ENCODE results near the gene LMNTD2.

The LMNTD2 gene

GRCh38 chr11:595400-595799 lies 34.9 kb upstream of the LMNTD2 start:
- Mint-ChIP-seq H3K9me3 (no peaks in the 10 kb centered on the region), H3K27ac (no peak overlapping the region), H3K36me3 (peaks cover 39% of the 10 kb centered on the region), H3K4me1 (no peaks in the 10 kb centered on the region), H3K4me3 (no peak overlapping the region), H3K27me3 (no peaks in the 10 kb centered on the region)
- no peak for ATAC-seq

GRCh38 chr11:593347-593746 lies 32.8 kb upstream of the LMNTD2 start:
- no peaks in the 10 kb centered on the region for H3K27me3 Mint-ChIP-seq
- peaks cover 7% of the 10 kb centered on the region for H3K4me1 Mint-ChIP-seq
- no peak overlapping the region for H3K27ac Mint-ChIP-seq
- ATAC-seq, result no peak
- no peaks in the 10 kb centered on the region for H3K9me3 Mint-ChIP-seq
- H3K36me3 Mint-ChIP-seq, result peaks cover 57% of the 10 kb centered on the region
- no peak overlapping the region for H3K4me3 Mint-ChIP-seq

GRCh38 chr11:592918-593317 lies 32.4 kb upstream of the LMNTD2 start:
- Mint-ChIP-seq H3K27ac (no peak overlapping the region), H3K9me3 (no peaks in the 10 kb centered on the region), H3K4me1 (peaks cover 7% of the 10 kb centered on the region), H3K36me3 (peaks cover 60% of the 10 kb centered on the region), H3K27me3 (no peaks in the 10 kb centered on the region), H3K4me3 (no peak overlapping the region)
- ATAC-seq, result no peak

DNA sequence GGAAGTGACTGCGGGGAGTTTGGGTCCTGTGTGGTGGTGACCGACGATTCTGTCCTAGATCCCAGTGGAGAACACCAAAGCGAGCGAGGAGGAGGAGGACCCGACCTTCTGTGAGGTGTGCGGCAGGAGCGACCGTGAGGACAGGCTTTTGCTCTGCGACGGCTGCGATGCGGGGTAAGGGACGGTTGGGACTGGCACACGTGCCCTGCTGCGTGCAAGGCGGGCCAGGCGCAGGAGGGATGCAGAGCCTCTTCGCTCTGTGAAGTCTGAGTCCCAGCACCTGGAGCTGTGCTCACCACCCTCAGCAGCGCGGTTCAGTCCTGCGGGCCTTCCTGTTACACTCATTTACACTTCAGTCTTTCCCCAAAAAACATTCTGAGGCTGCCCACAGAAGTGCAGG lies 32.0 kb upstream of the LMNTD2 start:
- Mint-ChIP-seq H3K36me3 (peaks cover 64% of the 10 kb centered on the region), H3K4me3 (no peak overlapping the region), H3K4me1 (peaks cover 7% of the 10 kb centered on the region), H3K27ac (no peak overlapping the region), H3K9me3 (no peaks in the 10 kb centered on the region), H3K27me3 (no peaks in the 10 kb centered on the region)
- ATAC-seq, result no peak

DNA sequence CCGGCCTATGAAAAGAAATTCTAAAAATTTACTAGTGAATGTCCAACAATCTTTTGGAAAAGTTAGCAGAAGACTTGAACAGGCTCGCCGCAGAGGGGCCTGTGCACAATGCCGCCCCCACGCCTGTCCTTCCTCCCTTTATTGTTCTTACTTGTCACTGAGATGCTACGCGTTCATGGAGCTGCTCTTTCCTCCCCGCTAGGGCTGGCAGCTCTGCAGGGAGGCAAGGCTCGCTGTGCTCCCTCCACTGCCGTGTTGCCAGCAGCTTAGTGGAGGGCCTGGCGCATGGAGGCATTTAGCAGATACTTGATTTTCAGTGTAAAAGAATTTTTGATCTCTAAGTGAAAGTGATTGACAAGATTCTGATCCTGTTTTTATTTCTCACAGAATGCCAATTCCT lies 30.5 kb upstream of the LMNTD2 start:
- Mint-ChIP-seq H3K9me3 (no peaks in the 10 kb centered on the region), H3K4me1 (peaks cover 7% of the 10 kb centered on the region), H3K27me3 (no peaks in the 10 kb centered on the region), H3K36me3 (peaks cover 69% of the 10 kb centered on the region), H3K27ac (no peak overlapping the region), H3K4me3 (no peak overlapping the region)
- ATAC-seq, result no peak

DNA sequence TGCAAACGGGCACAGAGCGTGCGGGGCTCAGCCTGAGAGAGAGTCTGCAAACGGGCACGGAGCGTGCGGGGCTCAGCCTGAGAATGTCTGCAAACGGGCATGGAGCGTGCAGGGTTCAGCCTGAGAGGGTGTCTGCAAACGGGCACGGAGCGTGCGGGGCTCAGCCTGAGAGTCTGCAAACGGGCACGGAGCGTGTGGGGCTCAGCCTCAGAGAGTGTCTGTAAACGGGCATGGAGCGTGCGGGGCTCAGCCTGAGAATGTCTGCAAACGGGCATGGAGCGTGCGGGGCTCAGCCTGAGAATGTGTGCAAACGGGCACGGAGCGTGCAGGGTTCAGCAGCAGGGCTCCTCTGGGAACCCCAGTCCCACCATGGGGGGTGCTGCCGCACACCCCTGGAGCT lies 29.3 kb upstream of the LMNTD2 start:
- Mint-ChIP-seq H3K27me3 (no peaks in the 10 kb centered on the region), H3K36me3 (peaks cover 70% of the 10 kb centered on the region), H3K27ac (no peak overlapping the region), H3K4me3 (no peak overlapping the region), H3K9me3 (no peaks in the 10 kb centered on the region), H3K4me1 (peaks cover 7% of the 10 kb centered on the region)
- ATAC-seq, result no peak

DNA sequence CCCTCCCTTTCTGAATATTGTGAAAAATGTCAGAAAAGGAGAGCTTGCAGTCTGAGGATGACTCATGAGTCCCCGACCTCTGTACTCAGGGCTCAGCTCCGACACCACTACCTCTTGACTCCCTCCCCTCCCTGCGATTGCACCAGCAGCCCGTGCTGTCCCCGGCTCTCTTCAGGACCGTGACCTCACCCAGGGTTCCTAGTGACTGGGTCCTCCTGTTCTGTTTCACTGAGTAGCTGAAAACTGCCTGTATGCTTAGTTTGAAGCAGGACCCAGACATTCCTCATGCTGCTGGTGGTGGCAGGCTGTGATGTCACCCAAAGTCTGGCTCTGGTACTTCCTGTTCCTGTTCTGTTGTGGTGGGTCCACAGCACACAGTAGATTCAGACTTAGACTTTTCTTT lies 27.4 kb upstream of the LMNTD2 start:
- Mint-ChIP-seq H3K4me1 (peaks cover 11% of the 10 kb centered on the region), H3K36me3 (peaks cover 69% of the 10 kb centered on the region), H3K27ac (no peak overlapping the region), H3K4me3 (no peak overlapping the region), H3K27me3 (no peaks in the 10 kb centered on the region), H3K9me3 (no peaks in the 10 kb centered on the region)
- ATAC-seq, result no peak

DNA sequence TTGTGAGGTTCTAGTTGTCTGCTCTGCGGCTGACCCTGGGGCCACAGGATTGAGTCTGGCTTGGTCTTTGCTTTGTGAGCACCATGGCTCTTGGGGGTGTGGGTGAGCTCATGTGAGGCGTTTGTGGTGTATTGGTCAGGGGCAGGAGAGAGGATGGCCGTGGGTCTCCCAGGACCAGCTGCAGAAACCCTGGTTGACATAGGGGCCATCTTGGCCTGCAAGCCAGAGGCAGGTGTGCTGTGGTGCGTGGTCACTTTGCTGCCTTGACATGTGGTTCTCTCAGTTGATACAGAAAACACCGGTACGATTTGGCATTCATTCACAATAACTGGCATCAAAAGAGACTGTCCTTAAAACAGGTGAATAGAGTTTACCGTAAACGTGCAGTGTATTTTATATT lies 27.0 kb upstream of the LMNTD2 start:
- Mint-ChIP-seq H3K27ac (no peak overlapping the region), H3K27me3 (no peaks in the 10 kb centered on the region), H3K4me3 (no peak overlapping the region), H3K4me1 (peaks cover 11% of the 10 kb centered on the region), H3K9me3 (no peaks in the 10 kb centered on the region), H3K36me3 (peaks cover 64% of the 10 kb centered on the region)
- no peak for ATAC-seq

DNA sequence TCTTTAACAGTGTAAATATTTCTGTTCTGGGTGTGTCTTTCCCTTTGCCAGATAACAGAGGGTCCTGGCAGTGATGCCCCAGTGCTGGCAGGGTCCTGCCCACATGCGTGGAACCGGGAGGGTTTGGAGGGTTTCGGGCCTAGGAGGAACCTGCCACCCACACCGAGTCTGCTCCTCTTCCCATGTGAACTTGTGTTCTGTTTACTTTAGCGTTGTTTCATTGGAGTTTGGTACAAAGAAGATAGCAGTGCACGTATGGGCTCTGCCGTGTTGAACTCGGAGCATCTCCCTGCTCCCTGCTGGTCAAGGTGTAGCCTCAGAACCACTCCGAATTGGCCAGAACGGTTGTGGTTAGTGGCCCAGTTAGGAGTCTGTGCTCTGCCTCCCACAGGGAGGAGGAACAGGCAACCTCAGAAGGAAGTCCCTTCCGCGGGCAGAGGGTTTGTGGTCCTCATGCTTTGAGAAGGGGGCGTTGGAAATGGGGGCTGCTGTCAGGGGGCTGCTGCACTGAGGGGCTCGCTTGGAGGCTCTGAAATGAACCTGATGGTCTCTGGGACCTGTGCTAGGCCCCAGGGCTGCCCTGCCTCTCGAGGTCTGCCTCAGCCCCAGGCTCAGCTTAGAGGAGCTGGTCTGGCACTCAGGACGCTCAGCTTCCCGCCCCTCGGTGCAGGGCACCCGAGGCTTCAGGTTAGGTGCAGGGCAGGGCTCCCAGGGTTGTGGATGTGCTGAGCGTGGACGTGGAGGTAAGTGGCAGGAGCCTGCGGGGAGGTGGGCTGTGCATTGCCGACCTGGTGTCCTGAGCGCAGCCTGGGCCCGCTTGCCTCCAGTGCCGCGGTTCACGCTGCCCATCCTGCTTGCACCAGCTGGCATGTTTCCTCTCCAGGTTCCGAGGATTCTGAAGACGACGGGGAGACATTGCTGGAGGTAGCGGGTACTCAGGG lies 26.1 kb upstream of the LMNTD2 start:
- Mint-ChIP-seq H3K27ac (no peak overlapping the region), H3K4me1 (peaks cover 16% of the 10 kb centered on the region), H3K36me3 (peaks cover 64% of the 10 kb centered on the region), H3K9me3 (no peaks in the 10 kb centered on the region), H3K4me3 (no peak overlapping the region), H3K27me3 (no peaks in the 10 kb centered on the region)
- ATAC-seq, result no peak

DNA sequence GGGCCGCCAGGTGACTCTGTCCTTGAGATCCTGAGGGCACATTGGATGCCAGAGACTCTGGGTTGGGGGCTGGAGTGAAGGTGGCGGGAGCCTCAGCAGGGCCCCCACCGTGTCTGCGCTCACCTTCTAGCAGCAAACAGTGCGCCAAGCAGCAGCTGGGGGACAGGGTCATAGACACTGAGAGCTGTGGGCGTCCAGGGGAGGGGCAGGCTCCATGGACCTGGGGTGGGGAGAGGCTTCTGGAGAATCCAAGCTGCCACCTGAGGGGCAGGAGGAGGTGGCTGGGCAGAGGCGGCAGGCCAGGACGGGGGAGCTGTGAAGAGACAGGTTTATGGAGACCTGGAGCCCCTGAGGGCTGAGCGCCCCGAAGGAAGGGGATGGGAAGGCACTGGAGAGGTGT lies 23.7 kb upstream of the LMNTD2 start:
- Mint-ChIP-seq H3K4me1 (peaks cover 34% of the 10 kb centered on the region), H3K4me3 (no peak overlapping the region), H3K27me3 (no peaks in the 10 kb centered on the region), H3K9me3 (no peaks in the 10 kb centered on the region), H3K27ac (no peak overlapping the region), H3K36me3 (peaks cover 52% of the 10 kb centered on the region)
- no peak for ATAC-seq

DNA sequence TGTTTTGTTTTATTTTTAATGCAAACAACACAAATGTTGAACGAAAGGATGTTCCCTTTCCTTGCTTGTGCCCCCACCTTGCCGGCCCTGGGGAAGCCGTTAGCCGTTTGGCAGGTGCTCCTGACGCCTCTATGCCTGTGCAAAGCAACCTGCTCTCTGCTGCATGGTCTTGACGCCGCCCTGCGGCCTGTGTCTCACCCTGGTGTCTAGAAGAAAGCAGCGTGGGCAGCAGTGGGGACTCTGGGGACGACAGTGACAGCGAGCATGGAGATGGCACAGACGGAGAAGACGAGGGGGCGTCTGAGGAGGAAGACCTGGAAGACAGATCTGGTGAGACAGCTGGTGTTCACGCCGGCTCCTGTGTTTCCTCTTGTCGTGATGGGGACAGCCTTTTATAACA lies 21.2 kb upstream of the LMNTD2 start:
- H3K27ac Mint-ChIP-seq, result no peak overlapping the region
- H3K36me3 Mint-ChIP-seq, result peaks cover 30% of the 10 kb centered on the region
- peaks cover 53% of the 10 kb centered on the region for H3K4me1 Mint-ChIP-seq
- H3K27me3 Mint-ChIP-seq, result no peaks in the 10 kb centered on the region
- H3K4me3 Mint-ChIP-seq, result no peak overlapping the region
- ATAC-seq, result no peak
- no peaks in the 10 kb centered on the region for H3K9me3 Mint-ChIP-seq

- Mint-ChIP-seq H3K9me3 (no peaks in the 10 kb centered on the region), H3K4me1 (peaks cover 53% of the 10 kb centered on the region), H3K27ac (no peak overlapping the region), H3K4me3 (no peak overlapping the region), H3K27me3 (no peaks in the 10 kb centered on the region), H3K36me3 (peaks cover 26% of the 10 kb centered on the region)
- no peak for ATAC-seq
These were observed 20.8 kb upstream of the LMNTD2 start for GRCh38 chr11:581342-581741.

DNA sequence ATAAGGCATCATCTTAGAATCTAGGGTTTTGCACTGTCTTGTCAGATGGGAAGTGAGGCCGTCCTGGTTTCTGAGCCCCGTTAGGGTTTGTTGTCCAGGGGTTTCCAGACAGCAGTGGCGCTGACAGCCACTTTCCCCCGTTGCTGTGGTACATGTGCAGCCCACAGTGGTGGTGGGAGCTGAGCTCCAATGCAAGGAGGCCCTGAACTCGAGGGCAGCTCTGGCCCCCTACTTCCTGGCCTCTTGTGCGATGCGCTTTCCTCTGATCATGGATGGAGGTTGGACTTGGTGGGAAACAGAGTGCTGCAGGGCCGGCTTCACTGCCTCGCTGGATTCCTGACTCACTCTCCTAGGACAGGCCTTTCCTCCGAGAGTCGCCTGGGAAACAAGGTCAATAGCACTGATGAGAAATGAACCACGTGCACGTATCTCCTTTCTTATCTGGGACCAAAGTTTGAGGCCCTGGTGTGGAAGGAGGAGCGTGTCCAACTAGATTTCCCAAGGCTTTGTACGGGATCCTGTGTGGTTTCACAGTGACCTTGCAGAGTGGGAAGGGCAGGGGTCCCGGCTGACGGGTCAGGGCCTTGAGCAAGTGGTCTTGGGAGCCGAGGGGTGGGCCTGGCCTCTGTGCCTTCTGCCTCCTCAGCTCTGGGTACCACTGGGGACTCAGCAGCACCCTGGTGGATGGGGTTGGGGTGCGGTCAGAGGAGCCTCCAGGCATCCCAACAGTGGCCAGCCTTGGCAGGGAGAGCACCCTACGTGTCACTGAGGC lies 19.5 kb upstream of the LMNTD2 start:
- H3K36me3 Mint-ChIP-seq, result peaks cover 22% of the 10 kb centered on the region

DNA sequence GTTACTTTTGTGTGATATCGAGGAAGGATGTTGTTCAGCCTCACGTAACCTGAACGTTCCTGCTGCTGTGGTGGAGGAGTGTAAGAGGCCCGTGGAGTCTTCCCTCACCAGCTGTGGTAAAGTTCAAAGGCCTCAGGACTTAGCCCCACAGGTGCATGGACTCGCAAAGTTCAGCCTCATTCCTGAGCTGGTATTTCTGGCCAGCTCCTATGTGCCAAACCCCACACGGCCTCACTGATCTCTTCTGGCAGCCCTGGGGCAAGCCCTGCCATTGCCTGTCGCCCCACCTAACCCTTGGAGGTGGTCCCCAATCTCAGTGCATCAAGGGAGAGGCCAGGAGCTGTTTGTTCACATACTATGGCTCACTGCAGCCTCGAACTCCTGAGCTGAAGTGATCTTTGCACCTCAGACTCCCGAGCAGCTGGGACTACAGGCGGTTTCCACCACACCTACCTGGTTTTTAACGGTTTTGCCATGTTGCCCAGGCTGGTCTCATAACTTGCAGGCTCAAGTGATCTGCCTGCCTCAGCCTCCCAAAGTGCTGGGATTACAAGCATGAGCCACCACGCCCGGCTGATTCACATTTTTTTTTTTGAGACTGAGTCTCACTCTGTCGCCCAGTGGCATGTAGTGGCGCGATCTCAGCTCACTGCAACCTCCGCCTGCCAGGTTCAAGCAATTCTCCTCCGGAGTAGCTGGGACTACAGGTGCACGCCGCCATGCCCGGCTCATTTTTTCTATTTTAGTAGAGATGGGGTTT lies 17.9 kb upstream of the LMNTD2 start:
- Mint-ChIP-seq H3K4me3 (peak overlapping the region; percentile 79), H3K4me1 (peaks cover 63% of the 10 kb centered on the region), H3K9me3 (no peaks in the 10 kb centered on the region), H3K27me3 (peaks cover 16% of the 10 kb centered on the region), H3K36me3 (peaks cover 13% of the 10 kb centered on the region), H3K27ac (no peak overlapping the region)
- no peak for ATAC-seq

More for the DNA sequence above, 19.5 kb upstream of the LMNTD2 start:
- peaks cover 58% of the 10 kb centered on the region for H3K4me1 Mint-ChIP-seq
- no peaks in the 10 kb centered on the region for H3K9me3 Mint-ChIP-seq
- H3K27ac Mint-ChIP-seq, result no peak overlapping the region
- peak overlapping the region; percentile 16 for H3K4me3 Mint-ChIP-seq
- peaks cover 6% of the 10 kb centered on the region for H3K27me3 Mint-ChIP-seq
- ATAC-seq, result no peak

DNA sequence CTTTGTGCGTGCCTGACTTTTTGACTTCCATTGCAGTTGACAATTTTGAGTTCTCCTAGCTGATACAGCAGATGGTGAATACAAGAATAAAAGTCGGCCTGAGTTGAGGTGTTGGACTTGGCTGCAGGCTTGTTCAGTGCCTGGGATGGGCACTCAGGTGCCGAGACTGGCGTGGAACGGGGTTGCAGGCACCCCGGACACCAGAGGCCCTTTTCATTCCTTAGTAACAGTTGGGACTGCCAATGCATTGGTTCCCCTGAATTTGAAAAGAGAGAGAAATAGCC lies 17.0 kb upstream of the LMNTD2 start:
- peak overlapping the region; percentile 79 for H3K4me3 Mint-ChIP-seq
- no peaks in the 10 kb centered on the region for H3K9me3 Mint-ChIP-seq
- H3K27ac Mint-ChIP-seq, result peak overlapping the region; percentile 99
- H3K27me3 Mint-ChIP-seq, result peaks cover 16% of the 10 kb centered on the region
- peaks cover 63% of the 10 kb centered on the region for H3K4me1 Mint-ChIP-seq
- no peak for ATAC-seq
- H3K36me3 Mint-ChIP-seq, result peaks cover 13% of the 10 kb centered on the region

All from stimulated activated memory B cell treated with anti-CD40 and anti-IgM and Interleukin-4, amounts not matched to agents 10 μg/mL and 1 μg/mL and 100 μg/mL, for 72 hours (primary cell).